ENCODE results near the gene TMEM94.
A peak's percentile ranks its signal among the peaks of the same experiment; 100 is the strongest.
"Not testable (repeated sequence)": the region's sequence is repeated elsewhere in the genome, so short reads cannot be mapped to it uniquely, and the experiment has no call there.

The TMEM94 gene

DNA sequence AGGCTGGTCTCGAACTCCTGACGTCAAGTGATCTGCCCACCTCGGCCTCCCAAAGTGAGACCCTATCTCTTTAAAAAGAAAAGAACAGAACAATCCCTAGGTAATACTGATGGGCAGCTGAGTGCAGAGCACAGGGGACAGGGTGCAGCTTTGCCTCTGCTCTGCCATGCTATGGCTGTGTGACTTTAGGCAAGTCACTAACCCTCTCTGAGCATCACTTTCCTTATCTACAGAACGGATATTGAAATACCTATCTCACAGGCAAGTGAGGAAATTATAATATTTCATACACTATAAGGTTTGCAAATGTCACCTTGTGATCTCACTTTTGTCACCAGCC, 54.8 kb downstream of the TMEM94 start:
- no peak for DNase-seq (ENCODE audit: low read depth)

DNA sequence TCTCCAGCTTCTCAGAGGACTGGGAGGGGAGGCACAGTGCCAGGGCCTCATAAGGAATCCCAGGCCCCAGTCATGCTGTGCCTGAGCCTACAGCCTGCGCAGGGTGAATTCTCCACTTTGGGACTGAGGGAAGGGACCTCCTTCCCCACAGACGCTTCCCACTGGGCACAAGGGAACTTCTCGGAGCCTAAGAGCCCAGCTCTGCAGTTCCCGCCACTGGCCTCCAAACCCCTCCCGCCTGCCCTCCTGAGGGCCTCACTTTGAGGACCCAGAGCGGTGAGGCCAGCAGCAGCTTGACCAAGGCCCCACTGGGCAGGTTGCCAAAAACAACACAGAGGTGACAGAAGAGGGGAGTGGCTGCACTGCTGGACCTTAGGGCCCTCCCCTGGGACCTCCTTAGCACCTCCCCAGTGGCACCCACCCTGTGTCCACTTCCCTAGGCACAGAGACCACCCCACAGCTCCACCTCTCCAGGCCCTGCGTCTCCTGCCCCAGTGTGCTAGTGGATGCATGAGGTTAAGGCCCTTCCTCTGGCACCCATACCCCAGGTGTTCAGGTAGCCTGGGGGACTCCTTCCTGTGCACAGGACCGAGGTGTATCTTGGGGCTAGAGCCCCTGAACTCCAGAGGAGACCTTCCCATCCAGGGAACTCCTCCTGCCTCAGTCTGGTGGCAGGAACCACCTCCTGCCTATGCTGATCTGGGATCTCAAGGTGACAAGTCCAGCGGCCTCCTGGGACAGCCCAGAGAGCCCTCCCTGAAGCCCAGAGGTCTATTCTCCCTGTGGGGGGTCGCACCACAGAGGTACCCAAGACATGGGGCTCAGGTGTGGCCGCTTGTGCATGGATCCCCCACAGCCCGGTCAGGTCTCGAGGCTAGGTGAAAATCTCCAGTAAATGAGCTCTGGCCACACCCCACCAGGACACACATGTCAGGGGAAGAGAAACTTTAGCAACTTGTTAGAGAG, 55.5 kb downstream of the TMEM94 start:
- DNase-seq (ENCODE audit: low read depth), result no peak

- DNase-seq (ENCODE audit: low read depth), result no peak
Observed at GRCh38 chr17:75512926-75513640, 56.6 kb downstream of the TMEM94 start.

DNA sequence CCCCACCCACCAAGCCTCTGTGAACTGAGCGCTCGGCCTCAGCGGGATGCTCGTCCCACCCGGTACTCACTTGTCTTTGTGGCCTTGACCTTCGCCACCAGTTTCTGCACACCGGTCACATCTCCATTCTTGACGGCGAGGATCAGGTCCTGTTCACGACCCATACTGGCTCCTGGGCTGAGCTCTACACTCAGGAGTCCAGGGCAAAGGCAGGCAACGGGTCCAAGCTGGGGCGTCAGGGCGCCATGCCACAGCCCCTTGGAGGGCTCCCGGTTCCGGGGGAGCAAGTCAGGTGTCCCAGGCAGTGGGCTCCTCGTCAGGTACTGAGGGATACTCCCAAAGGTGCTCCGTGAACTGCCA, 57.2 kb downstream of the TMEM94 start:
- no peak for DNase-seq (ENCODE audit: low read depth)

GRCh38 chr17:75514299-75514918, 58.0 kb downstream of the TMEM94 start:
- no peak for DNase-seq (ENCODE audit: low read depth)

DNA sequence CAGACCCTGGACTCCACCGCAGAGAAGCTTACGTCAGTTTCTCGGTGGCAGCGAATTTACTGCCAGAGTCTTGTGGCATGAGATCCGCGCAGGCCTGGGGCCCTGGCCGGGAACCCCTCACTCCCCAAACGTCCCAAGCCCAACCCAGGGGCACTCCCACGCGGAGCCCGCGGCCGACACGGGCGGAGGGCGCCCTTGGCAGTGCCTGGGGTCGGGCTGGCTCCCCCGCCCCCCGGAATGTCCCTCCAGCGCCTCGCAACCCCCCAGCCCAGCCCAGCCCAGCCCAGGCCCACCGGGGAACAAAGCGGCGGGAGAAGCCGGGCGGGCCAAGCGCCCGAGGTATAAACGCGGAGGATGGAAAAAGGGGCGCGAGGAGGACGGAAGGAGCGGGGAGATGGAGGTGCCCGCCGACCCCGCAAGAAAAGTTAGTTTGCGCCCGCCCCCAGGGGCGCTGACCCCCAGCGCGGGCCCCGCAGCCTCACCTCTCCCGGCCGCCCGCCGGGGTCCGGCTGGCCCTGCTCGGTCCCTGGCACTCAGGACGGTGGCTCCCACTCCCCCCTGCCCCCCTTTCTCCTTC, 58.6 kb downstream of the TMEM94 start:
- no peak for DNase-seq (ENCODE audit: low read depth)

DNA sequence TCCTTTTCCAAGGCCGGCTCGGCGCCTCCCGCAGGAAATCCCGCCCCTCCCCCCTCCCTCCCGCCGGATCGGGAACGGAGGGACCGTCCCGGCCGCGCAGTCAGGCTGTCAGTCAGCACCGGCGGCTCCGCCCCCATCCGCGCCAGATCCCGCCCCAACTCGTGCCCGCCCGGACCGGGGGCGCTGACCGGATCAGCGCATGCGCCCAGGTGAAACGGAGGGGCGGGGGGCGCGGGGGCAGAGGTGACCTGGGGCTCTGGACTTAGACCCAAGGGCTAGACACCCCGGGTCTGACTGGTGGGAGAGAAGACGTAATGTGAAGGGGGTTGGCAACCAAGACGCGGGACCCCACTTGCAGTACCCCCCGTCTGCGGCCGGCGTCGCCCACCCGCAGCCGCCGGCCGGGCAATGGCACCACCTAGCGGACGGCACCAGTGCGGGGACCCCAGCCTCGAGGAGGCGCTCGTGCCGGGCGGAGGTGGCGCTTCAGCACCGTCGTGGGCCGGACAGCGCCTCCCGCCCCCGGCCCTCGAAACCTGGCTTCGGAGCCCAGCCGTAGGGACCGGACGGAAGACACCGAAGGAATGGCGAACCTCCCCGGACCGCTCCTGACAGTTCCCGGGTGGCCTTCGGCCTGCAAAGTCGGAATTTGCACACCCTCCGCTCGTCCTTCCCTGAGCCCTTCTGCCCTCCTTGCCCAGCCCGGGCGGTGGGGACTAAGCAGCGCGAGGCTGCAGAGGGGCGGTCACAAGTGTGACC, 59.2 kb downstream of the TMEM94 start, which contains the start of gene CASKIN2:
TSS of gene CASKIN2 (minus strand) at position 42 of the 759 bp plus-strand sequence. CDS start 1,733 bp downstream, outside the sequence.
- DNase-seq (ENCODE audit: low read depth), result peak; percentile 68

DNA sequence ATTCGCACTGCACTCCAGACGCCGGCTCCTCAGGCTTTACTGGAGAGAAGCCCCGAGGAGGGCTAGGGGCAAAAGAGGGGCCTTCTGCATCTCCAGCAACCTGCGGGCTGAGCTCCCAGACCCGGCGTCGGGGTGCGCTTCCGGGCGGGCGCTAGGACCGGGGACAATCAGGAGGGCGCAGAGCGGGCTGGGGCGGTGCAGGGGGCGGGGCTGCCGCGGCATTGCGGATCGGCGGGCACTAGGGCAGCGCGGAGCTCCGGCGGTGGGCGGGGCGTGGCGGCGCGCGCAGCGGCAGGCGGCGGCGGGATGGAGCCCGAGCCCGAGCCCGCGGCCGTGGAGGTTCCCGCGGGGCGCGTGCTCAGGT, 59.8 kb downstream of the TMEM94 start, which contains the start of gene TSEN54:
TSS of gene TSEN54 (plus strand) at position 274 of the 364 bp plus-strand sequence. CDS start at position 307, 33 bp downstream.
- peak; percentile 91 for DNase-seq (ENCODE audit: low read depth)

GRCh38 chr17:75516619-75517296, 60.3 kb downstream of the TMEM94 start:
- DNase-seq (ENCODE audit: low read depth), result peak; percentile 21

DNA sequence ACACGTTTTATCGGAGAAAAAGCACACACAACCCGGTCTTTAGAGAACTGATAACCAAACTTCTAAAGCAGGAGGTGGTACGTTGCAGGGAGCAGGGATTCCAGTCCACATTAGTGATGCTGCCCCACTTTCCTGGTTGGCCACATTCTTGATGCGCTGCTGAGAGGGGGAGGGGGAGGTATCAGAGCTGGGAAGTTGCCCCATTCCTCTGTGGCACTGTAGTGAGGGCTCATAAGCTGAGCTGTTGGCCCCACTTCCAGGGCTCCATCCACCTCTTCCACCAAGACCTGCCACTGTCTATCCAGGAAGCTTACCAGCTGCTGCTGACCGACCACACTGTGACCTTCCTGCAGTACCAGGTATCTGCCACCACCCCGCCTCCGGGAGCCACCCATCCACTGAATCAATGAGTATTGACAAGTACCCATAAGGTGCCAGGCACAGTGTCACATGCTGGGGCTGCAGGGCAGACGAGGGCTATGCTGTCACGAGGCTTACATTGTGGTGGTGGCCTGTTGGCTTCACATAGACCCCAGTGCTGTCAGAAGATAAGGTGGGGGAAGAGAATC, 60.9 kb downstream of the TMEM94 start:
- no peak for DNase-seq (ENCODE audit: low read depth)

DNA sequence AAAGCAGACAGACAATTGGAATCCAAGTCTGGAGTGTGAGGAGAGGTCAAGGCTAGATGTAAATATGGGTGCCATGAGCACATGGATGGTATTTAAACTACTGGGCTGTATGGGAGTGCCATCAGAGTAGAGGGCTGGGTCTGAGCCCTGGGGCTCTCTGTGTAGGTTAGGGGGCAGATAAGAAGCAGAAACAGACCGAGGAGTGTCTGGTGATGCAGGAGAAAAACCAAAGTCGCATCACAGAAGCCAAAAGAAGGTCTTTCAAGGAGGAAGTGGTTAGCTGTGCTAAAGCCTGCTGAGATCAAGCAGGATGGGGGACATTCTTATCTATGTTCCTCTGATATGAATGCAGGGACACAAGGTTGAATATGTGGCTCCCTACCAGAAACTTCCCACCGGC, 61.8 kb downstream of the TMEM94 start:
- DNase-seq (ENCODE audit: low read depth), result no peak

- no peak for DNase-seq (ENCODE audit: low read depth)
Observed at GRCh38 chr17:75518983-75519537, 62.6 kb downstream of the TMEM94 start.

DNA sequence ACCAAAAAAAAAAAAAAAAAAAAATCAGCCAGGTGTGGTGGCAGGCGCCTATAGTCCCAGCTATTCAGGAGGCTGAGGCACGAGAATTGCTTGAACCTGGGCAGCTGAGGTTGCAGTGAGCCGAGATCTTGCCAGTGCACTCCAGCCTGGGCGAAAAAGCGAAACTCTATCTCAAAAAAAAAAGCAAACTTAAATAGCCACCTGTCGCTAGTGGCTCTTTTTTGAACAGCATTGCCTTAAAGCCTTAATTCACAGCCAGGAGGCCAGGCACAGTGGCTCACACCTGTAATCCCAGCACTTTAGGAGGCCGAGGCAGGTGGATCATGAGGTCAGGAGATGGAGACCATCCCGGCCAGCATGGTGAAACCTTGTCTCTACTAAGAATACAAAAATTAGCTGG, 64.0 kb downstream of the TMEM94 start:
- DNase-seq (ENCODE audit: low read depth), result not testable (repeated sequence)

- DNase-seq (ENCODE audit: low read depth), result no peak
Observed at GRCh38 chr17:75521290-75521689, 64.9 kb downstream of the TMEM94 start.

GRCh38 chr17:75521951-75522727, 65.7 kb downstream of the TMEM94 start:
- DNase-seq (ENCODE audit: low read depth), result no peak

DNA sequence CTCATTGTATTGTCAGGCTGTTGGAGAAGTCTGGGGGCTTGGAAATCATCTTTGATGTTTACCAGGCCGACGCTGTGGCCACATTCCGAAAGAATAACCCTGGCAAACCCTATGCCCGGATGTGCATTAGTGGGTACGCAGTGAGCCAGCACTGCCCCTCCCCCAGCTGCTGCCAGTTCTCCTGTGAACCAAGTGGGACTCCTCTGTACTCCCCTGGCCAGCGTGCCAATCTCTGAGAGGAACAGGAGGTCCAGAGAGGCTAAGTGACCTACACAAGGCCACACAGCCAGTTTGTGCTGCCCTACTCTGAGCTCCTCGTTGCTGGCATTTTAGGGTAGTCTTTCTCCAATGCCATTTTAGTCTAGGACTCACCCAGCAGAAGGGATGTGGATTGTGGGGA, 67.2 kb downstream of the TMEM94 start:
- no peak for DNase-seq (ENCODE audit: low read depth)

- DNase-seq (ENCODE audit: low read depth), result no peak
Observed at GRCh38 chr17:75524269-75524969, 68.0 kb downstream of the TMEM94 start.

GRCh38 chr17:75524970-75525805, 68.8 kb downstream of the TMEM94 start, which contains the start of gene LLGL2:
TSS of gene LLGL2 (plus strand) at chr17:75525697. CDS start at chr17:75543427, 17,730 bp downstream.
- DNase-seq (ENCODE audit: low read depth), result peak; percentile 81

All from activated T-helper 9 cell treated with anti-CD3 and anti-CD28 coated beads, Interleukin-2, amount 50 U/mL, for 16 hours (primary cell).